ENCODE measurements around the gene CELF4.

DNA sequence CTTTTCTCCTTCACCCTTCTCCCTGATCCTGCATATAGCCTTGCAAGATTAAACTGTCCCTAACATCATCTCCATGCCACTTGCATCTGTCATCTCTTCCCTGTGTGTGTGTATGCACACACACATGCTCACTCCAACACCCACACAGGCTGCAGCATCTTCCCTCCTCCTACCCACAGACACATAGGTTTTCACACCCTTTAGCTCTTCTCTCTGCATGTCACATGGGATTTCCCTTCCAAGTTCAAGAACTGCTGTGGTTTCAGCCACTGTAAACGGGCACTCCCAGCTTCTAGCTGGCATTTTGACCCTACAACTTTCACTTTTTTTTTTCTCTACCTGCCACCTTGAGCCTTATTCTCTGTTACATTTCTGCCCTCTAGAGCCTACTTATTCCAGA, 6.4 kb downstream of the CELF4 start:
- TF ChIP-seq, protein P1, sequence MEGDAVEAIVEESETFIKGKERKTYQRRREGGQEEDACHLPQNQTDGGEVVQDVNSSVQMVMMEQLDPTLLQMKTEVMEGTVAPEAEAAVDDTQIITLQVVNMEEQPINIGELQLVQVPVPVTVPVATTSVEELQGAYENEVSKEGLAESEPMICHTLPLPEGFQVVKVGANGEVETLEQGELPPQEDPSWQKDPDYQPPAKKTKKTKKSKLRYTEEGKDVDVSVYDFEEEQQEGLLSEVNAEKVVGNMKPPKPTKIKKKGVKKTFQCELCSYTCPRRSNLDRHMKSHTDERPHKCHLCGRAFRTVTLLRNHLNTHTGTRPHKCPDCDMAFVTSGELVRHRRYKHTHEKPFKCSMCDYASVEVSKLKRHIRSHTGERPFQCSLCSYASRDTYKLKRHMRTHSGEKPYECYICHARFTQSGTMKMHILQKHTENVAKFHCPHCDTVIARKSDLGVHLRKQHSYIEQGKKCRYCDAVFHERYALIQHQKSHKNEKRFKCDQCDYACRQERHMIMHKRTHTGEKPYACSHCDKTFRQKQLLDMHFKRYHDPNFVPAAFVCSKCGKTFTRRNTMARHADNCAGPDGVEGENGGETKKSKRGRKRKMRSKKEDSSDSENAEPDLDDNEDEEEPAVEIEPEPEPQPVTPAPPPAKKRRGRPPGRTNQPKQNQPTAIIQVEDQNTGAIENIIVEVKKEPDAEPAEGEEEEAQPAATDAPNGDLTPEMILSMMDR (IDR thresholded peaks at IDR 0.05 in 8 of 11, conservative IDR thresholded peaks at IDR 0.05 in 3 of 11) = no peak
- TF ChIP-seq POLR2A (IDR thresholded peaks at IDR 0.05) (no peak), POLR2AphosphoS5 (IDR thresholded peaks at IDR 0.05) (no peak)

Measured in spleen (tissue), 7 donors.